ENCODE data around the gene DNAJB9. TPM values are rescaled to one million over a fixed set of nuclear protein-coding genes. Genes with fewer than 3 reads are reported as not detected.
A peak's percentile ranks its signal among the peaks of the same experiment; 100 is the strongest.

Gene DNAJB9
- total and polyA plus RNA-seq, 2 donors (not counting 1 experiment from before 2014, with no cell fraction given) = 8.3 to 52.4 TPM

DNA sequence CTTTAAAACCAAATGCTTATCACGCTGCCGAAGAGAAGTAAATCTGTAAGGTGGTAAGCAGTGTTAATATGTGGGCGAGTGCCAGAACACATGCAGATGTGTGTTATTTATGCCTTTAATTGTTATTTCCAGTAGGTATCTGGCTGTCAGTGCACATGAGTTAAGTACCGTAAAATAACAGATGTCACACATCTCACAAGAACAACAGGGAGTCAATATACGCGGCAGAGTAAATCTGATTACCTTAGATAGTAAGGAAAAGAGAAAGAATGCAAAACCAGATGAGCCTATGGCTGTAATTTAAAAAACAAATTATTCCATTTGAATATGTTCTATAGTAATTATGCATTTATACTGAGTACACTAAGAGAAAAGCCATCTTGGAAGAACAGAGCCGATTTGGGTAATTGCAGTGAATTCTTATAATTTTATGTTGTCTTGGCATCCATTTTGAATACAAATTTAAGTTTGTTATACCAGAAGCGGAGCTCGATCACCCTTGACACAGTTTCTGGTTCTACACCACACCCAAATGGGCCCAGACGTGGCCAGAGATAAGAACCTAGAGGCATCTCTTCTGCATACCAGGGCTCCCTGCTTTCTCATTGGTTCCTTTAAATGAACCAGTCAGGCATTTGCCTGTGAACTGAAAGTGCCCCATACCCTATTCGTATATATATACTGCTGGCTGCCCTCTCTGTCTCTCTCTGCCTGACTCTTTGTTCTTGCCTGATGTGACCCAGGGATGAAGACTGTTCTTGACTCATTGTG is 34.8 kb downstream of the DNAJB9 start:
- Histone ChIP-seq H3K4me2 (ENCODE audit: extremely low read depth, insufficient read depth, low read length) (no peak overlapping the region), H3K79me2 (ENCODE audit: control insufficient read depth, insufficient read depth, low read length) (no peaks in the 10 kb centered on the region), H3K27ac (ENCODE audit: insufficient read depth, low read length) (no peak overlapping the region), H2AFZ (ENCODE audit: low read length) (no peak overlapping the region), H3K9me3 (ENCODE audit: control insufficient read depth, insufficient read depth, low read depth, low read length) (no peaks in the 10 kb centered on the region), H3K27me3 (ENCODE audit: control insufficient read depth, insufficient read depth, low read length) (peaks cover 2% of the 10 kb centered on the region), H3K4me3 (replicated peaks in 1 of 4; ENCODE audit: control extremely low read depth in 1 of 4, insufficient read depth in 1 of 4, low read depth in 3 of 4, low read length in 4 of 4) (no peak overlapping the region), H4K20me1 (ENCODE audit: control insufficient read depth, extremely low read depth, insufficient read depth, low read length) (no peaks in the 10 kb centered on the region), H3K4me1 (ENCODE audit: control insufficient read depth, extremely low read depth, insufficient read depth, low read length) (no peaks in the 10 kb centered on the region), H3K36me3 (ENCODE audit: control insufficient read depth, insufficient read depth, low read length) (no peaks in the 10 kb centered on the region), H3K9ac (ENCODE audit: insufficient read depth, low read length) (no peak overlapping the region)
- TF ChIP-seq EZH2 (IDR thresholded peaks at IDR 0.05; ENCODE audit: low read length, missing control alignments) = no peak
- TF ChIP-seq CTCF (conservative IDR thresholded peaks at IDR 0.05 in 1 of 2, IDR thresholded peaks at IDR 0.05 in 1 of 2; ENCODE audit: low read depth in 1 of 2, low read length in 2 of 2) = no peak
- no peak for DNase-seq (ENCODE audit: low read depth in 2 of 2)

- TF ChIP-seq EZH2 (IDR thresholded peaks at IDR 0.05; ENCODE audit: low read length, missing control alignments) = no peak
- TF ChIP-seq CTCF (conservative IDR thresholded peaks at IDR 0.05 in 1 of 2, IDR thresholded peaks at IDR 0.05 in 1 of 2; ENCODE audit: low read depth in 1 of 2, low read length in 2 of 2) = no peak
- Histone ChIP-seq H3K27ac (ENCODE audit: insufficient read depth, low read length) (no peak overlapping the region), H3K27me3 (ENCODE audit: control insufficient read depth, insufficient read depth, low read length) (peaks cover 2% of the 10 kb centered on the region), H3K9ac (ENCODE audit: insufficient read depth, low read length) (no peak overlapping the region), H3K4me1 (ENCODE audit: control insufficient read depth, extremely low read depth, insufficient read depth, low read length) (no peaks in the 10 kb centered on the region), H3K36me3 (ENCODE audit: control insufficient read depth, insufficient read depth, low read length) (no peaks in the 10 kb centered on the region), H3K9me3 (ENCODE audit: control insufficient read depth, insufficient read depth, low read depth, low read length) (no peaks in the 10 kb centered on the region), H3K79me2 (ENCODE audit: control insufficient read depth, insufficient read depth, low read length) (no peaks in the 10 kb centered on the region), H4K20me1 (ENCODE audit: control insufficient read depth, extremely low read depth, insufficient read depth, low read length) (no peaks in the 10 kb centered on the region), H3K4me3 (replicated peaks in 1 of 4; ENCODE audit: control extremely low read depth in 1 of 4, insufficient read depth in 1 of 4, low read depth in 3 of 4, low read length in 4 of 4) (no peak overlapping the region), H2AFZ (ENCODE audit: low read length) (no peak overlapping the region), H3K4me2 (ENCODE audit: extremely low read depth, insufficient read depth, low read length) (no peak overlapping the region)
- DNase-seq (ENCODE audit: low read depth in 2 of 2) = peak in 1 of 2 donors; percentile 20
Measured at GRCh38 chr7:108605559-108606201, 36.0 kb downstream of the DNAJB9 start.

- H3K79me2 ChIP-seq (ENCODE audit: control insufficient read depth, insufficient read depth, low read length) = no peaks in the 10 kb centered on the region
- no peak overlapping the region for H3K9ac ChIP-seq (ENCODE audit: insufficient read depth, low read length)
- no peaks in the 10 kb centered on the region for H3K4me1 ChIP-seq (ENCODE audit: control insufficient read depth, extremely low read depth, insufficient read depth, low read length)
- peaks cover 2% of the 10 kb centered on the region for H3K27me3 ChIP-seq (ENCODE audit: control insufficient read depth, insufficient read depth, low read length)
- H3K4me3 ChIP-seq (replicated peaks in 1 of 4; ENCODE audit: control extremely low read depth in 1 of 4, insufficient read depth in 1 of 4, low read depth in 3 of 4, low read length in 4 of 4) = no peak overlapping the region
- no peak overlapping the region for H3K27ac ChIP-seq (ENCODE audit: insufficient read depth, low read length)
- no peaks in the 10 kb centered on the region for H4K20me1 ChIP-seq (ENCODE audit: control insufficient read depth, extremely low read depth, insufficient read depth, low read length)
- TF ChIP-seq EZH2 (IDR thresholded peaks at IDR 0.05; ENCODE audit: low read length, missing control alignments) = no peak
- TF ChIP-seq CTCF (conservative IDR thresholded peaks at IDR 0.05 in 1 of 2, IDR thresholded peaks at IDR 0.05 in 1 of 2; ENCODE audit: low read depth in 1 of 2, low read length in 2 of 2) = no peak
- no peak for DNase-seq (ENCODE audit: low read depth in 2 of 2)
- H3K36me3 ChIP-seq (ENCODE audit: control insufficient read depth, insufficient read depth, low read length) = no peaks in the 10 kb centered on the region
- H3K4me2 ChIP-seq (ENCODE audit: extremely low read depth, insufficient read depth, low read length) = no peak overlapping the region
- H3K9me3 ChIP-seq (ENCODE audit: control insufficient read depth, insufficient read depth, low read depth, low read length) = no peaks in the 10 kb centered on the region
- no peak overlapping the region for H2AFZ ChIP-seq (ENCODE audit: low read length)
Measured at GRCh38 chr7:108609643-108610042, 40.0 kb downstream of the DNAJB9 start.
